B cell (primary cell): ENCODE data around the gene GPX7.

ENCODE experiments used
- EZH2 ChIP-seq: IDR thresholded peaks from 2 replicates; pipeline ENCODE4 v1.6.1; 2012; ENCODE audit warnings: borderline replicate concordance, low read depth, mild to moderate bottlenecking, moderate library complexity, low read length; ENCODE audit not compliant: insufficient read depth, poor library complexity, severe bottlenecking
- TF ChIP-seq, protein P1 (sequence below): fragments of 200-600 bp; IDR thresholded peaks from one replicate; pipeline ENCODE4 v1.8.0; 2022; ENCODE audit warnings: antibody characterized with exemption, mild to moderate bottlenecking

- TF ChIP-seq, protein P1, sequence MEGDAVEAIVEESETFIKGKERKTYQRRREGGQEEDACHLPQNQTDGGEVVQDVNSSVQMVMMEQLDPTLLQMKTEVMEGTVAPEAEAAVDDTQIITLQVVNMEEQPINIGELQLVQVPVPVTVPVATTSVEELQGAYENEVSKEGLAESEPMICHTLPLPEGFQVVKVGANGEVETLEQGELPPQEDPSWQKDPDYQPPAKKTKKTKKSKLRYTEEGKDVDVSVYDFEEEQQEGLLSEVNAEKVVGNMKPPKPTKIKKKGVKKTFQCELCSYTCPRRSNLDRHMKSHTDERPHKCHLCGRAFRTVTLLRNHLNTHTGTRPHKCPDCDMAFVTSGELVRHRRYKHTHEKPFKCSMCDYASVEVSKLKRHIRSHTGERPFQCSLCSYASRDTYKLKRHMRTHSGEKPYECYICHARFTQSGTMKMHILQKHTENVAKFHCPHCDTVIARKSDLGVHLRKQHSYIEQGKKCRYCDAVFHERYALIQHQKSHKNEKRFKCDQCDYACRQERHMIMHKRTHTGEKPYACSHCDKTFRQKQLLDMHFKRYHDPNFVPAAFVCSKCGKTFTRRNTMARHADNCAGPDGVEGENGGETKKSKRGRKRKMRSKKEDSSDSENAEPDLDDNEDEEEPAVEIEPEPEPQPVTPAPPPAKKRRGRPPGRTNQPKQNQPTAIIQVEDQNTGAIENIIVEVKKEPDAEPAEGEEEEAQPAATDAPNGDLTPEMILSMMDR: no peak
- no peak for TF ChIP-seq EZH2
These were observed 35.8 kb downstream of the GPX7 start for GRCh38 chr1:52637946-52638345.
